Tongue (tissue), 2 donors: ENCODE data around the gene RGN. TPM values are rescaled to one million over a fixed set of nuclear protein-coding genes. Genes with fewer than 3 reads are reported as not detected.
"Not testable (repeated sequence)": the region's sequence is repeated elsewhere in the genome, so short reads cannot be mapped to it uniquely, and the experiment has no call there.

Experiments used
- DNase-seq: peaks from one replicate; pipeline ENCODE4 v3.0.0-alpha.2; 2015
- total RNA-seq: library from RNA; depleted of rRNA; stranded (reverse); fragments of >200 nt; gene quantifications from one replicate; pipeline ENCODE4 v1.2.3, GENCODE V29; 2014

RGN gene
- 5.8 TPM for total RNA-seq

GRCh38 chrX:47078129-47079043 is at the start of gene RGN:
Gene RGN, plus strand, starts transcription at chrX:47078443. Its CDS starts 2,702 bp downstream, at chrX:47081145.
- DNase-seq, result no peak

- peak; percentile 82 for DNase-seq
These were observed 47.9 kb upstream of the RGN start for GRCh38 chrX:47030339-47030738.

- no peak for DNase-seq
These were observed 30.3 kb upstream of the RGN start for GRCh38 chrX:47047989-47048388.

- DNase-seq, result no peak
These were observed 18.9 kb upstream of the RGN start for GRCh38 chrX:47059142-47059874.

- no peak for DNase-seq
These were observed 17.5 kb upstream of the RGN start for GRCh38 chrX:47060708-47061107.

- DNase-seq, result no peak
These were observed 16.9 kb upstream of the RGN start for GRCh38 chrX:47061238-47061919.

GRCh38 chrX:47063179-47063578 is 15.1 kb upstream of the RGN start:
- no peak for DNase-seq

- no peak for DNase-seq
These were observed 10.0 kb upstream of the RGN start for GRCh38 chrX:47068214-47068613.

- DNase-seq, result no peak
These were observed 9.5 kb upstream of the RGN start for GRCh38 chrX:47068720-47069119.

GRCh38 chrX:47080215-47080914 is 2.1 kb downstream of the RGN start:
- no peak for DNase-seq

GRCh38 chrX:47080915-47081236 is 2.6 kb downstream of the RGN start:
- no peak for DNase-seq

GRCh38 chrX:47091149-47091775 is 13.0 kb downstream of the RGN start:
- no peak for DNase-seq

- DNase-seq, result peak; percentile 27
These were observed 15.0 kb downstream of the RGN start for GRCh38 chrX:47093248-47093647.

GRCh38 chrX:47093860-47094259 is 15.6 kb downstream of the RGN start:
- DNase-seq, result no peak

GRCh38 chrX:47097018-47097417 is 18.8 kb downstream of the RGN start:
- DNase-seq, result no peak

- DNase-seq, result no peak
These were observed 20.3 kb downstream of the RGN start for GRCh38 chrX:47098338-47099094.

- no peak for DNase-seq
These were observed 23.0 kb downstream of the RGN start for GRCh38 chrX:47101206-47101605.

GRCh38 chrX:47110936-47111615 is 32.8 kb downstream of the RGN start:
- not testable (repeated sequence) for DNase-seq

- no peak for DNase-seq
These were observed 34.2 kb downstream of the RGN start for GRCh38 chrX:47112316-47112954.

- not testable (repeated sequence) for DNase-seq
These were observed 38.4 kb downstream of the RGN start for GRCh38 chrX:47116551-47117110.
